ENCODE measurements around the gene SRP72.
"Not testable (repeated sequence)": the region's sequence is repeated elsewhere in the genome, so short reads cannot be mapped to it uniquely, and the experiment has no call there.

The SRP72 gene

GRCh38 chr4:56467284-56468096 is at the start of gene SRP72:
SRP72 (plus strand) TSS chr4:56467617; CDS start chr4:56467636, 19 bp downstream.
- peak; percentile 78 for DNase-seq

GRCh38 chr4:56424176-56424575 is 43.2 kb upstream of the SRP72 start:
- DNase-seq, result no peak

- peak; percentile 7 for DNase-seq
These were observed 42.5 kb upstream of the SRP72 start for GRCh38 chr4:56424697-56425514.

- no peak for DNase-seq
These were observed 41.9 kb upstream of the SRP72 start for GRCh38 chr4:56425518-56425917.

- no peak for DNase-seq
These were observed 41.1 kb upstream of the SRP72 start for GRCh38 chr4:56426273-56426672.

GRCh38 chr4:56427179-56427578 is 40.2 kb upstream of the SRP72 start:
- DNase-seq, result no peak

GRCh38 chr4:56430203-56430602 is 37.2 kb upstream of the SRP72 start:
- DNase-seq, result no peak

GRCh38 chr4:56433280-56433679 is 34.1 kb upstream of the SRP72 start:
- DNase-seq, result no peak

- peak; percentile 51 for DNase-seq
These were observed 32.7 kb upstream of the SRP72 start for GRCh38 chr4:56434599-56435139.

- DNase-seq, result peak; percentile 92
These were observed 32.1 kb upstream of the SRP72 start, which contains the start of gene PPAT for GRCh38 chr4:56435140-56435926. PPAT (minus strand) TSS chr4:56435615; CDS start chr4:56435477, 138 bp downstream.

GRCh38 chr4:56438766-56439165 is 28.7 kb upstream of the SRP72 start:
- DNase-seq, result no peak

- DNase-seq, result no peak
These were observed 26.4 kb upstream of the SRP72 start for GRCh38 chr4:56440983-56441382.

- DNase-seq, result no peak
These were observed 22.7 kb upstream of the SRP72 start for GRCh38 chr4:56444719-56445118.

- DNase-seq, result no peak
These were observed 21.7 kb upstream of the SRP72 start for GRCh38 chr4:56445699-56446098.

GRCh38 chr4:56448301-56448700 is 19.1 kb upstream of the SRP72 start:
- no peak for DNase-seq

- DNase-seq, result not testable (repeated sequence)
These were observed 17.9 kb upstream of the SRP72 start for GRCh38 chr4:56449475-56449874.

GRCh38 chr4:56450342-56450741 is 17.1 kb upstream of the SRP72 start:
- DNase-seq, result no peak

GRCh38 chr4:56460085-56460484 is 7.3 kb upstream of the SRP72 start:
- DNase-seq, result no peak

- no peak for DNase-seq
These were observed 5.3 kb upstream of the SRP72 start for GRCh38 chr4:56462157-56462556.

- no peak for DNase-seq
These were observed 3.7 kb upstream of the SRP72 start for GRCh38 chr4:56463711-56464110.

GRCh38 chr4:56464581-56464980 is 2.8 kb upstream of the SRP72 start:
- DNase-seq, result no peak

GRCh38 chr4:56465599-56466295 is 1.7 kb upstream of the SRP72 start:
- DNase-seq, result peak; percentile 30
